ENCODE data around the gene CDK14. TPM values are rescaled to one million over a fixed set of nuclear protein-coding genes. Genes with fewer than 3 reads are reported as not detected.

CDK14 gene
- polyA plus RNA-seq, 3 donors = 1.7 to 2.5 (median 2.1) TPM

- no CpG with 5 or more reads among the region's 3 CpGs for WGBS (ENCODE audit: insufficient coverage)
- Histone ChIP-seq H3K4me3 (replicated peaks in 1 of 3; ENCODE audit: low read depth in 2 of 3, low read length in 3 of 3) (no peak overlapping the region), H3K36me3 (replicated peaks in 1 of 2; ENCODE audit: control insufficient read depth in 1 of 2, insufficient read depth in 2 of 2, low read length in 2 of 2) (no peaks in the 10 kb centered on the region), H3K4me2 (replicated peaks; ENCODE audit: extremely low read depth, low read length, poor library complexity, severe bottlenecking) (no peak overlapping the region), H3K27ac (ENCODE audit: low read depth in 1 of 2, low read length in 2 of 2) (no peak overlapping the region), H3K4me1 (ENCODE audit: control insufficient read depth in 1 of 2, insufficient read depth in 2 of 2, low read length in 2 of 2) (peaks cover 0 to 7% of the 10 kb centered on the region in 2 donors), H2AFZ (ENCODE audit: insufficient read depth, low read depth, low read length, poor library complexity, severe bottlenecking) (no peak overlapping the region), H4K20me1 (ENCODE audit: insufficient read depth, low read length) (no peaks in the 10 kb centered on the region), H3K9ac (ENCODE audit: insufficient read depth, low read length, poor library complexity, severe bottlenecking) (no peak overlapping the region), H3K9me3 (replicated peaks in 1 of 2; ENCODE audit: control insufficient read depth in 1 of 2, insufficient read depth in 1 of 2, low read length in 2 of 2) (no peaks in the 10 kb centered on the region), H3K27me3 (ENCODE audit: control insufficient read depth in 2 of 2, insufficient read depth in 2 of 2, low read length in 2 of 2) (no peaks in the 10 kb centered on the region), H3K79me2 (ENCODE audit: insufficient read depth, low read length) (no peaks in the 10 kb centered on the region)
- no peak for TF ChIP-seq CTCF (IDR thresholded peaks at IDR 0.05)
- Mint-ChIP-seq H3K27ac (no peak overlapping the region), H3K27me3 (ENCODE audit: low read depth in 3 of 3) (peaks cover 2 to 8% (median 4%) of the 10 kb centered on the region in 3 donors), H3K9me3 (peaks cover 0 to 5% (median 3%) of the 10 kb centered on the region in 7 donors), H3K36me3 (no peaks in the 10 kb centered on the region), H3K4me3 (no peak overlapping the region), H3K4me1 (peaks cover 4% of the 10 kb centered on the region)
- DNase-seq = no peak
- intact Hi-C loops (cut with micrococcal nuclease) = no loop called here
Measured at GRCh38 chr7:90563286-90563685, 32.8 kb upstream of the CDK14 start.

GRCh38 chr7:90564455-90564854 is 31.7 kb upstream of the CDK14 start:
- Mint-ChIP-seq H3K4me1 (peaks cover 9% of the 10 kb centered on the region), H3K27ac (no peak overlapping the region), H3K4me3 (no peak overlapping the region), H3K36me3 (no peaks in the 10 kb centered on the region), H3K9me3 (peaks cover 0 to 5% (median 3%) of the 10 kb centered on the region in 7 donors), H3K27me3 (ENCODE audit: low read depth in 3 of 3) (peaks cover 2 to 7% (median 3%) of the 10 kb centered on the region in 3 donors)
- H3K79me2 ChIP-seq (ENCODE audit: insufficient read depth, low read length) = no peaks in the 10 kb centered on the region
- H3K36me3 ChIP-seq (replicated peaks in 1 of 2; ENCODE audit: control insufficient read depth in 1 of 2, insufficient read depth in 2 of 2, low read length in 2 of 2) = no peaks in the 10 kb centered on the region
- H3K4me1 ChIP-seq (ENCODE audit: control insufficient read depth in 1 of 2, insufficient read depth in 2 of 2, low read length in 2 of 2) = peaks cover 4 to 14% of the 10 kb centered on the region in 2 donors
- 100% methylated on average over 2 of the region's 8 CpGs for WGBS (ENCODE audit: insufficient coverage)
- H3K9me3 ChIP-seq (replicated peaks in 1 of 2; ENCODE audit: control insufficient read depth in 1 of 2, insufficient read depth in 1 of 2, low read length in 2 of 2) = no peaks in the 10 kb centered on the region
- H4K20me1 ChIP-seq (ENCODE audit: insufficient read depth, low read length) = no peaks in the 10 kb centered on the region
- no peak overlapping the region for H3K9ac ChIP-seq (ENCODE audit: insufficient read depth, low read length, poor library complexity, severe bottlenecking)
- H3K4me3 ChIP-seq (replicated peaks in 1 of 3; ENCODE audit: low read depth in 2 of 3, low read length in 3 of 3) = no peak overlapping the region
- no peak overlapping the region for H2AFZ ChIP-seq (ENCODE audit: insufficient read depth, low read depth, low read length, poor library complexity, severe bottlenecking)
- DNase-seq = no peak
- no peak overlapping the region for H3K4me2 ChIP-seq (replicated peaks; ENCODE audit: extremely low read depth, low read length, poor library complexity, severe bottlenecking)
- H3K27me3 ChIP-seq (ENCODE audit: control insufficient read depth in 2 of 2, insufficient read depth in 2 of 2, low read length in 2 of 2) = no peaks in the 10 kb centered on the region
- no peak for TF ChIP-seq CTCF (IDR thresholded peaks at IDR 0.05)
- intact Hi-C loops (cut with micrococcal nuclease) = no loop called here
- H3K27ac ChIP-seq (ENCODE audit: low read depth in 1 of 2, low read length in 2 of 2) = no peak overlapping the region
